ENCODE measurements around the gene GPR55.
A peak's percentile ranks its signal among the peaks of the same experiment; 100 is the strongest.

Gene GPR55

DNA sequence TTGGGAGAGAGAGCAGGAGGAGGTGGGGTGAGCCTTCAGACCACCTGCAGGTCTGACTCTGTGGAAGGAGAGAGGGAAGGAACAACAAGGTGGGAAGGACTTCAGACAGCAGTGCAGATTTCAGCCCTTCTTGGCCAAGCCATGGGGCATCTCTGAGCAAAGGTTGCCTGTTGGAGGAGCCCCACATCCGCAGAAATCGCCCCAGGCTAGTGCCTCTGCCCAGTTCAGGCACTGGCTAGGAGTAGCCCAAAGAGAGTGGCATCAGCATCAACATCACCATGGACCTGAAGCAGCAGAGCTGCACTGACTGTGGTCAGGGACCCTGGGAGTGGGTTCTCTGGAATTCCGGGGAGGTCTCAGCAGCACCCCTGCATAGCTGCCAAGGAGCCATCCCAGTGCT is 10.2 kb downstream of the GPR55 start:
- DNase-seq, result no peak

DNA sequence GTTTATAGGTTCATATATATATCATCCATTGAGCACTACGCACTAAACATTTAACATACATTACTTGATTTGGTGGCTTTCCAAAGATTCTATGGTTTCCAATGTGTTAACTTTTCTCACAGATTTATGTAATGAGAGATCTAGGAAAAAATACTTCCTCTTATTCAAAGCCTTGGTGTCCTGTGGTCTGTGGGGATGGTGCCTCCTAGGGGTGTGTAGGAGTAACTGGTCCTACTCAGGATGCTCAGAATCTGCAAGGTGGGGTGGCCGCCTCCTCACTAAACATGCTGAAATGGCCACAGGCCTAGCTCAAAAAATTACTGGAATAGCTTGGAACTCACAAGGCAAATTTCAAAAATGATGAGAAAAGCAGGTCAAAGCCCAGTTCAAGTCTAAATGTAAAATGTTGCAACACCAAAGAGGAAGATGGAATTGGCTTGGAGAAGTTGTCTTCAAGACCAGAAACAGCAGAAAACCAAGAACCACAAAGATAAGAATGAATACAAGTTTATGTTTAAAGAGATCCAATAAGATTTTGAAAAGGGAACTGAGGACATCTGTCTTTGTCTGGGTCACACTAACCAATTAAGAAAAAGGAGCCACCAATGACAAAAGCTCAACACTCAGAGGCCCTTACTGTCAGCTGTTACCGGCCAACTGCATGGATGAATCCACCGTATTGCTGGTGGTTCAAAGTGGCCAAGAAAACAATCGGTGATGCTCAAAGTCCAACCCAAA is 11.5 kb downstream of the GPR55 start:
- peak; percentile 27 for DNase-seq

DNA sequence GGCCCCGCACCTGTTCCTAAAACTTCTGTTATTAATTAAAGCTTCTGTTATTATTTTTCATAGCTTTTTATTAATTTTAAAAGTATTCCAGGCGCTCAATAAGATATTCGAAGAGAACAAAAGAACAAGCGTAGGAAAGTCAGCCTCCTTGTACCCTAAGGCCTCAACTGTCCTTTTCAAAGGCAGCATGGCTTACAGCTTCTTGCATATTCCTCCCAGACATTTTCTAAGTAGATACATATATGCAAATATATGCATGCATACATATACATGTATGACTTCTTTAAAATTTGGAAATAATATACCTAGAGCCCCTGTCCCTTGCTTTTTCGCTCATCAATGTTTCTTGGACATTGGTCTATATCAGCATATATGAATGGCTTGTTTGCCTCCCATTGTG is 12.3 kb downstream of the GPR55 start:
- DNase-seq, result no peak

DNA sequence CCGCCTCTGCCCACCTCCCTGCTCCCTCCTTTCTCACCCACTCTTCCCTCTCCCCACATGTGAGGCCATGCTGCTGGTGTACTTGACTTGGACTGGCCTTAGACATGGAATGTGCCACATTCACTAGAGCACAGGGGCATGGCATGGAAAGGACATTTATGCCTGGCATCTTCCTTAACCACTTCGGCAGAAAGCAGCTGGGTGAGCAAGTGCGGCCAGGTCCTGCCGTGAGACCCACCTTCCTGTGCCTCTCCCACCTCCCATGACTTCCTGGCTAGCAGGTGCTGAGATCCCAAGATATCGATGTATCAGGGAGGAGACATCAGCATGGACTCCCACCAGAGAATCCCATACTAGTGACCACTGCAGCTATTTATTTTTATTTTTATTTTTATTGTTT is 13.0 kb downstream of the GPR55 start:
- DNase-seq, result no peak

DNA sequence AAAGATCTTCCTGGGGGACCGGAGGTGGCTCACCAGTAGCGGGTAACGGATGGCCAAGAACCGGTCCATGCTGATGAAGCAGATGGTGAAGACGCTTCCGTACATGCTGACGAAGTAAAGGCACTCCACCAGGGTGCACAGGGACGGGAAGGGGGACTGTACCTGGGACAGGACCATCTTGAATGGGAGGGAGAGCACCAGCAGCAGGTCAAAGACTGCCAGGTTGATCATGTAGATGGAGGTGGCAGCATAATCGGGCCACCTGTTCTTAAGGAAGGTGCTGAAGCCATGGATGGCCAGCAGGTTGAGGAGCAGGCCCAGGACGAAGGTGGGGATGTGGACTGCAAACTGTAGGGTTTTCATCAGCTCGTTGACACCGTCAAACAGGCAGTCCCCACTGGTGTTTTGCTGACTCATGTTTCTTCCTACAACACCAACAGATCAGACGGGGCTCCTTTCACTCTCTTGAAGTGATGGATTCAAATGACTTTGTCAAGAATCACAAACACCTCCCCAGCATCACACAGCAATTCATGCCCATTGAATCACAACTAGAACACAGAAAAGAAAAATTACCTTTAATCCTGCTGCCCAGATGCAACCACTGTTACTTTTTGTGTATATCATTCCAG is 14.4 kb downstream of the GPR55 start:
- DNase-seq, result no peak

DNA sequence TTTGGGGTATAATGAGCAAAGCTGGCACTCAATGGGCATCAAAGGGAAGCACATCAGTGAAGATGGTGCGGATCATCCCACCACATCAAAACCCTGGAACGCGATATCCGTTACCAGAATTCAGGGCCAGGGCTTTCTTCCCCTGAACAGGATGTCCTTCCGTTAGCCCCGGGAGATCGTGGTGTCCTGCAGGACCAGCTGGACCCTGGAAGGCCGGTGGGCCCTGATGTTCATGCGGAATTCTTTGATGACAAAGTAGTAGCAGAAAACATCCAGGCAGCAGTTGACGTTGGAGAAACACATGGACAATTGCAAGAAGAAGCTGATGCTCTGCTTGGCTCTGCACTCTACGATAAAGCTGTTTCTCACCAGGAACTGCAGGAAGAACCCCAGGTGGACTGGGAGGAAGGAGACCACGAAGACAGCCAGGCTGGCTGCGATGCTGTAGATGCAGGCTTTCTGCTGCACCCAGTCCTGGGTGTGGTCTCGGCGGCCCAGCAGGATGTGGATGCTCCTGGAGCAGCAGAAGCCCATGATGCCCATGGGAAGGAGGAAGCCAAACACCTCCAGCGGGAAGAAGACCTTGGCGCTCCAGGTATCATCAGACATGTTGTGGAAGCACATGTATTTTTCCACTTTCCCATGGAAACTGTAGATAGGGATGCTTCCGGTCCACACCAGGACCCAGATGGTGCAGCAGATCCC is 15.0 kb downstream of the GPR55 start:
- no peak for DNase-seq

DNA sequence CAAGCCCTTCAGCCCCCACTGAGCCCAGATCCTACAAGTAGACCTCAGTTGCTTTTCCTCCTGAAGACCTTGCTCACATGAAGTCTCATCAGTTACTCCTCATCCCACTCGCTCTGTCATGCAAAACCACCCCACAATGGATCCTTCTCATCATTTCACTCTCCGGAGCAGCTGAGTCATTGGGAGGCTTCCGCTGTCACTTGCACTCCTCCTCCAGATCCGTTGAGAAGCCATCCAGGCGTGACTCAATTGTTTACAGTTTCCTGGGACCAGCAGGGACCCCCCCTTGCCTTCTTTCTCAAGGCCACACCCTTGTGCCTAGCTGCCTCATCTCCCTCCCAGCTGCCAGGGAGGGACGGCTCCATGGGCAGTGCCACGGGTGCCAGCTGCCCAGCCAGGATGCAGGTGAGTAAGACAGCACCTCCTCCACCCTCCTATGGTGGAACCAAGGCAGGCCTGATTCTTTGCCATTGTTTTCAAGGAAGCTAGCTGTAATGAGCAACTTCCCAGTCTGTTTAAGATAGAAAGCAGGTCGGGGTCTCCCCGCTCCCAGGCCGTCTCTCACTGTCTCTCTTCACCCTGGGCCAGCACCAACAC is 16.3 kb downstream of the GPR55 start:
- DNase-seq, result no peak

DNA sequence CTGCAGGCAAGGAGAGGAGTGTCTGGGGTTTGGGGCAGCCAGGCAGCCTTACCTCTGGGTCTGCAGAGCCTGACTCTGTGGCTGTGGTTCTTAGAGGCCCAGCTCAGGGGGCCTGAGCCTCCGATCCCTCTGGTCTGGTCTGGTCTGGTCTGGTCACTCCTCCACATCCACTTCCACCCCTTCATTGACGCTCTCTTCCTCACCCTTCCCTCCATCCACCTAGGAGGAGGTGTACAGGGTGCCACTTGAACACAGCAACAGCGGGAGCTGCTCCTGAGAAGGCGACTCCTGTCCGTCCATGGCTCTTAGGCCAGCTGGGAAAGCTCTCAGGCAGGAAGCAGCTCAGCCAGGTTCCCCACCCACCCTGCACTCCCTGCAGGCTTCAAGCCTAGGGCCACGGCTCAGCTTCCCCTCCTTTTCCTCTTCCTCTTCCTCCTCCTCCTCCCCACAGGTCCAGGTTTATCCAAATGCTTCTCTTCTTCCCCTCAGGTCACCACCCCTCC is 16.9 kb downstream of the GPR55 start:
- DNase-seq, result no peak

DNA sequence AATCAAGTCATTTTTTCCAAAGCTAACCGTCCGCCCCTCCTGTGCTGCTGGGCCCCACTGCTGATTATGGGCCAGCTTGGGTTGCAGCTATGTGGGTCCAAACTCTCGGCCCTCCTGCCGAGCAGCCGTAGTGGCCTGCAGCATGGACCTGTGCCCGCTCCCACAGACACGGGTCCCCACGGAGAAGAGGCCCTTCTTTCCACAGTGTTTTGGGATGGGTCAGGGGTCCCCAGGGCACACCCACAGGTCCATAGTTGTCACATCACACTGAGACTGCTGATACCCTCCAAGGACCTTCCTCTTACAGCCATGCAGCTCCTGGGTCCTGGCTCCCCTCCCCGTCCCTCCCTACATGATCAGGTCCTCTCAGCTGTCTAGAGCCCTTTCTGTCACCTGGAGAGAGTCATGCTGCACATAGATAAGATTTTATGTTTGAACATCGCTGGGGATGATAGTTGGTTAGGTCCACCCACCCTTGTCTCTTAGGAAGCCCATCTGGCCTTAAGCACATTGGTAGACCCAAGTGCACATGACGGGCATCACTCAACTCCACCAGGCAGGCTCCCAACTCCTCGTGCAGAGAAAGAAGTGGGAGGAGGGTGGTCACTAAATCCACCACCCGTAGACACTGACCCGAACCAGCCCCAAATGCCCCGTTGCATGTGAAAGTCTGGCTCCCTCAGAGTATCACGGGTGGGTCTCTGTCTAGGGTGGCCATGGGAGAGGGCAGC is 17.5 kb downstream of the GPR55 start:
- DNase-seq, result no peak

DNA sequence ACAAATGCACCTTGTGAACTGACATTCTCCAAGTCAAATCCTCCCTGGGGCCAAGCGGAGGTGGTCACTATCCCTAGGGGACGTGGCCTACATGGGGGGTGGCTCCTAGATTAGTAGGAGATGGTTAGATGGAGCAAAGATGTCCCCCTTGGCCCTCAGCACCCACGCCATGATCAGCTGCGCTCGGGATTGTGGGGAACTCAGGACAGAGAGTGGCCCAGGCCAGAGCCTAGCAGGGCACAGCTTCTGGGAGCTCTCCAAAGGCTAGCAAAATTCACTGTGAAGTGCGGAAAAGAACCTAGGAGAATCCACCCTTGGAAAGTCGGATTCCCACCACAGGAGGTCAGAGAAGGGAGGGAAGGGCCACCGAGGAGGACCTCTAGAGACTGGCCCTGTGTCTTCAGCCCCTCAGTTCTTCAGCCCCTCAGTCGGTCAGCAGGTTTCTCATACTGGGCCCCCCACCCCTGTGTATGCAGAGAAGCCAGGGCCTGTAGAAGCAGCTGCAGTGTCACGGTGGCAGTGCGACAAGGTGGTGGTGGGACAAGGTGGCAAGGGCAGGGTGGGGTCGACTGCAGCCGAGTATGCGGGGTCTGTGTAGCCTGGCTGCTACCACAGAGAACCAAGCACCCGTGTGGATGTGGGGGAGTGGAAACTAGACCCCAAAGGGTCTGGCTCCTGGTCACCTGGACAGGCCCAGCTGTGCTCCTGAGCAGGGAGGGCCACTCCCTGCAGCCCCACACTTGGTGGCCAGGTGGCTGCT is 18.4 kb downstream of the GPR55 start:
- no peak for DNase-seq

DNA sequence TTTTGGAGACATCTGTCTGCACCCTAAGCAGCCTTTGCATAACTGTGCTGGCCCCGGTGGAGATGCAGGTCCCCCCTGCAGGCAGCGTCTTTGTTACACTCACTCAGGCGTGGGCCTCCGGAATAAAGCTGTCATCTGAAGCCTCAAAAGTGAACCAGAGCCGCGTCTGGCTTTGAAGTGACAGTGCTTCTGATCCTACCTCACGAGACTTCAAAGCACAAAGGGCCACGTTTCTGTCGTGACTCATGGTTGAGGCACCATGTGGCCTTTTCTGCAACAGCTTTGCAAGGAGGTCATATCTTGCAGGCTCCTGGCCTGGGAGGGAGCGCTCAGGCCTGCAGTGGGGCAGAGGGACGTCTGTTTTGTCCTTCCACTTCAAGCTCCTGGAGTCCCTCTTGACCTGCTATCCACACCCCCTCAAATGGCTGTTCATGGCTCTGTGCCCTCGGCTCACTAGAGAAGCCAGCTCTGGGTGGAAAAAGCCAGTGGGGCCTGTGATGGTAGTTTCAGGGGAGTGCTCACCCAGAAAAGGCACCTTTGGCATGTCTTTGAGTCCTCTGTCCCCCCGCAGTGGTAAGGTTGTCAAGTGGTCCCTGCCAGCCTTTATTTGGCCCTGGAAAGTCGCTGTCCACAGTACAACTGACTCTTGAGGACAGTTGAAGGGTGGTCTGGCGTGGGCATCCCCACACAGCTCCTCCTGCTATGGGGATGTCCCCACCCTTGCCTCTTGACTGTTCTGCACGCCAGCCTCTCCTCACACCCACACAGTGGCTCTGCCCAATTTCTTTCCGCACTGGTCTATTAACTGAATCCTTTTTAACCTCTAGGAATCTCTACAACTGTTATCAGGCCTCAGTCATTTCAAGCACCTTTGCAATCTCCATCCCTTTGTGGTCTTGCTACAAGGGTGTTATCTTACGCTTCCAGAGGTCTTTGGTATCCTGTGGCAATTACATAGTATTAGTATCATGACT is 19.3 kb downstream of the GPR55 start:
- peak; percentile 54 for DNase-seq

DNA sequence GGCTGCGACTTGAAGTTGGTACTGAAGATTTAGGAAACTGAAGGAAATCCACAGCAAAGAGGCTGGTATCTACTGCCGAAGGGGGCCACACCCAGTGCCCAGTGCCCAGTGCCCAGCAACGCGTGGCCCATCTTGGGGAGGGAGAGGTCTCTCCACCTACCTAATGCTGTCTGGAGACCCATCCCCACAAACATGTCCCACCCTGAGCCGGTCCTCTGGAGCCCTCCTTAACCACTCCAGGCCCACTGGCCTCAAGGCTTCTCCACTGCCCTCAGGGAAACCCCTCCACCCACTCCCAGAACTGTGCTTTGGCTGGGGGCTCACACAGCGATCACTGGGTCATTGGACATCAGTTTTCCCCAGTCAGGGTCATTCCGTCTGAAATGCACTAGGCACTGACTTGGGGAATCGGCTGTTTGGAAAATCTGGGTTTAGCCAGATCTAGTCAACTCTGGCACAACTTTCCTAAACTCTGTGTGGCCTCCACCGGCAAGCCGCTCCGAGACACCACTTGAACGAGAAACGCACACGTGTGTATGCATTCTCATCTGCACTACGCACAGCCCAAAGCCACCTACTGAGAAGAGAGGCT is 20.1 kb downstream of the GPR55 start:
- DNase-seq, result no peak

DNA sequence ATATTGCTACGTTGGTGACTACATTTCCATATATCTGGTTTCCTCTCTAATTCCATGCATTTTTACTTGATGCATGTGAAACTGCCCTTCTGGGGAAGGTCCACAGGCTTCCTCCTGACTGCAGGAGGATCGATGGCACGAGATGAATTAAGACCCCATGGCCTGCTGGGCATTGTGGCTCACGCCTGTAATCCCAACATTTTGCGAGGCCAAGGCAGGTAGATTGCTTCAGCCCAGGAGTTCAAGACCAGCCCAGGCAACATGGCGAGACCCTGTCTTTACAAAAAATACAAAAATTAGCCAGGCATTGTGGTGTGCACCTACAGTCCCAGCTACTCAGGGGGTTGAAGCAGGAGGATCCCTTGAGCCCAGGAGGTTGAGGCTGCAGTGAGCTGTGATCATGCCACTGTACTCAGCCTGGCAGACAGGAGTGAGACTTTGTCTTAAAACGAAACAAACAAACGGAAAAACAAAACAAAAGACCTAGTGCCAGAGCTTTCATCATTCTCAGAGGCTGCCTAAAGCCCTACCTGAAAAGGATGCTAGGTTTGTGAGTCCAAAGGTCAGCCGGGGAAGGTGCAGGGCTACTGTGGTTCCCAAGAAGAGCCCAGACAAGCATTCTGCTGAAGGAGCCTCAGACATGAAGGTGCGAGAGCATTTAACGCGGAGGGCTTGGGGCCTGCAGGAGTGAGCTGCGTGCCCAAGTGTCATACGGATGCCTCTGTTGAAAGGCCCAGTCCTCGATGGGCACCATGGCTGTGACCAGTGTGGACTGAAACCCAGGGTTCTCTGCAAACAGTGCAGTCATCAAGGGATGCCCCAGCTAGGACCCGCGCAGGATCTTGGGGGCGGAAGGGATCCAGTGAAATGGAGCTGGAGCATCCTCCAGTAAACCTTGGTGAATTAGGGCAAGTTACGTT is 21.6 kb downstream of the GPR55 start:
- DNase-seq, result no peak

DNA sequence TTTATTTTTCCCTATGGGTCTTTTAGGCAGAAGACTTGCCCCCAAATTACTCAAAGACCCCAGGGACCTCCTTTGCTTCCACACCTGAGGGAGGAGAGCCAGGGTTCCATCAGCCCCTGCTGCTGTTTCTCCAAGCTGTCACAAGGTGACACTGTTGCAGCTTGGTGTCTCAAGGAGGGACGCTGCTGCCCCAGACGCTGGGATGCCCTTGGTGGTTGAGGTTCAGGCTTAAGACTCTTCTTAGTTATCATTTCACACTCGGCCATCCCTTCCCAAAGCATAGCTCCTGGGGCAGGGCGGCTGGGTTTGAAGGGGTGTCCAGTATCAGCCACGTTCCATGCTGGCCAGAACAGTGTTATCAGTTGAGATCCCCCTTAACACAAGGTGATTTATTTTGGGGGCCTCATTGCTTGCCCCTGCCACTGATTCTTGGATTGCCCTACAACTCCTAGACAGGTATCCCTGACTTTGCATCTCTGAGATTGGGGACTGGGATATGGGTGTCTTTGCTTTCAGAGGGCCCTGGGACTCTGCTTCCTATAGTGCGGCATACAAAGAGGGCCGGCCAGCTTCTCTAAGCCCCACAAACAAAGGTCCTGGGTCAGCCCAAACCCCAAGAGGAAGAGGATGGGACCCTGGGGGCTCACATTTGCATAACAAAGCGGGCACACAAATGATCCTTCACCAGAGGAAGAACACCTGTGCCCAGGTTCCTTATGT is 22.7 kb downstream of the GPR55 start:
- DNase-seq, result peak; percentile 66

DNA sequence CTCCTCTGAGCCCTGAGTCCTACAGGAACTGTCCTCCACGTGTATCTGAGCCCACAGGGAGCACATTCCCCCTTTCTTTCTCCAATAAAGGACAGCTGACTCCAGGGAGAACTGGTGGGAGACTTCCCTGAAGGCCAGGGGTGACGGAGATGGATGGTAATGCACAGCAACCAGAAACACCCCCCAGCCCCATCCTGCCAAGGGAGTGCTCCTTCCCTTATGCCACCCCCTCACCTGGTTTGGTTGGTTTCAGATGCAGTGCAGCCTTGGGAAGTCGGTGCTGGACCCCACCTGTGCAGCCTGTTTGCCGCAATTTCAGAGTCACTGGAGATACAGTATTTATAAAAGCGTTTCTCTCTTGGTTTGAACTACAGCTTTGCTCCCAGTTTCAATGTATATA is 24.0 kb downstream of the GPR55 start:
- no peak for DNase-seq

DNA sequence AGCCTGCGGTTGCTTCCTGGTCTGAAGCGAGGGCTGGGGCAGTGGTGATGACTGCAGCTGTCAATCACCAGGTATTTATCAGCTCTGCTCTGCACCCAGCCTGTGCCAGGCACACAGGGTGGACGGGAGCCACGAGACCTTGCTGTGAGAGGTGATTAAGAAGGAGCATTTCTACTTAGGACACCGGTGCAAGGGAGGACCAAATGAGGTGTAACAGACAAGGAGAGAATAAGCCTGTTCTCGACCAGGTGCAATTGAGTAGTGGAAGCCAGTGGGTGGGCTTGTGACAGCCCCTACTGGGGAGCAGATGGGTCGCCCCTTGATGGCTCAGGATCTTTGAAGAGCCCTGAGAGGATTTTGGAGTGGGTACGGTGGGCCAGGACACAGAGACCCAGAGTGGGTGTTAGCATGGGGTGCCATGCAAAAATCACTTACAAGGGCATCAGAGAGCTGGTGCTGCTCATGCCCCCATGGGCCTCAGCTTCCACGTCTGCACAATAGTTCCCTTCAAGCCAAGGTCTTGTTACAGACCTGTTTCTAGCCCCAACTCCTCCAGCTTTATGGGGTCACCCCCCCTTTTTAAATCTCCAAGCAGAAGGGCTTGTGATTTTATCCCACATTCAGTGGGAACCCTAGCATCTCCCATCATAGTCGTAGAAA is 24.6 kb downstream of the GPR55 start:
- DNase-seq, result no peak

DNA sequence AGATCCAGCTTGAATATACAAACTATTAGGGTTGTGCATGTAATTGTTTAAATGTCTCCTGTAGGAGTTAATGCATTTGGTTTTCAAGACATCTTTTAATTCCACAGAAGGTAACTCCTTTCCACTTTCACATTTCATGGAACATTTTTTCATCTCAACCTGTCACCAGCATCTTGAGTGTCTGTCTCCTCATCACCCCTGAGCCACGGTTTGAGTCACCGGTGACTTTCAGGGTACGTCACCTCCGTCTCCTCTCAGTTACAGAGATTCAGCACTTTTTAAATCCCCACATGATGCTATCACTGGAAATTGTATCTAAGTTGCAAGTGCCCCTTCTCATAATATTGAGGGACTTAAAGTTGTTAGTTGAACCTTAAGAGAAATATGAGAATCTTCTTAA is 25.3 kb downstream of the GPR55 start:
- no peak for DNase-seq

DNA sequence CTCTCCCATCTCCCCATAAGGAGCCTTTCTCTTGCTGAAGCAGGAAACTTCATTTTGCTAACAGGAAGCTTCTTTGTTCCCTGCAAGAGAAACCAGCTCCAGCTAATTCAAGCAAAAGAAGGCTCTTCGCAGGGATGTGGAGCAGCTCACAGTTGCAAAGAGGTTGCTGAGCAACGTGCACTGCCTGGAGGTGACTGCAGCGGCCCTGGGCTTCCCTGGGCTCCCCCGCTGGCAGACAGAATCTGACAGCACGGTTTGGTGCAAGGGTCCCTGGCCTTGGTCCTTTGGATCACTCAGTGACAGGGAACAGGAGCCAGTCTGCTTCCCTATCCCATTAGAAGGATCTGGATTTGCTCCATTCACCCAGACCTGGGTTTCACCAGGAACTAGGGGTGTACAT is 25.8 kb downstream of the GPR55 start:
- DNase-seq, result no peak

Data from CD4-positive, alpha-beta T cell treated with Interleukin-10 for 1 hour (primary cell).